ENCODE data around the gene ARFGEF2.
"Not testable (repeated sequence)": the region's sequence is repeated elsewhere in the genome, so short reads cannot be mapped to it uniquely, and the experiment has no call there.

Gene ARFGEF2

DNA sequence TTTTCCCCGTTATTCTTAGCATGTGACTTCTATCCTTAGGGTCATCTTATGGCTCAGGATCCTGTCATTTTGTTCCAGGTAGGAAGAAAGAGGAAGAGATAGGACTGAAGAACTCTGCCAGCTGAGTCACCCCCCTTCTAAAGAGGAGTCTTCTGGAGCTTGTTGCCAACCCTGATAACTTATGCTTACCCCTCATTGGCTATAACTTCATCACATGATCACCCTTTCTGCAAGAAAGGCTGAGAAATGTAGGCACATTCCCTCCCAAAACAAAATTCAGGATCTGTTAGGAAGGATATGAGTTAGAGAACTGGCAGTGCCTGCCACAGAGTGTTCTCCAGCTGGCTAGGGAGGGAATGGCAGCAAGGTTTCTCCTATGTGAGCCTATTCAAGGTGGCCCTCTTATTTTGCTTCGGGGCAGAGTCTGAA is 35.6 kb downstream of the ARFGEF2 start:
- no peak for DNase-seq

DNA sequence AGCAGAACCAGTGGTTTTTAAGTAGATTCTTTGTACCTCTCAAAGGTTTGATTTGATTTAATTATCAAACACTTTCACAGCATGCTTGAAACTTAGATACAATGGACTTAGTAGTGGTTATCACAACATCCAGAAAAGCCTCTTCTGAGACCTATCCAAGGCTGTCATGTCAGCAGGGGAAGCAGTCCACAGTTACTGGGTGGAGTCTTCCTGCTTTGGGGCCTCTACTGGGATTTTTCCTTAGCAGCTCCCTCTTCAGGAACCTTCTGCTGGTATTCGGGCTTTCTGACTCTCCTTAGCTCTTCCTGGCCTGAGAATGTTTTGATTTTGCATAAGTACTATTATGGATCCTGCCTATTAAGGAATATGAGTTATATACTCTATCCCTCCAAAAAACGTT is 36.0 kb downstream of the ARFGEF2 start:
- no peak for DNase-seq

DNA sequence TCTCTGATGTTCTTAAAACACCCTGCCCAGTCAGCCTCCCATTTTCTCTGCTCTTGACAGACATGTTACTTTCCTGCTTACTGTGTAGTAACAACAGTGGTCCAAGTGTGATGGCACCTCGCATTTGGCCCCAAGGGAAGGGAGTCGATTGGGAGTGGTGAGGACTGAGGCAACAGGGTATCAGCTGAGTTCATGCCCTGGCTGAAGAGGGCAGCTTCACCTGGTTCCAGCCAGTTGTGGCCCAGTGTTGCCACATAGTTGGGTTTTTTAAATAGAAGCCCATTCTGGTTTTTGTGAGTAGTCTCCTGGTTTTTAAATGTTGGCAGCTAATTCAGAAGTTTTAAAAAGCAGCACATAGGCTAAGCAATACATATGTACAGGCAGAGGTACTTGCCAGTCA is 37.2 kb downstream of the ARFGEF2 start:
- no peak for DNase-seq

DNA sequence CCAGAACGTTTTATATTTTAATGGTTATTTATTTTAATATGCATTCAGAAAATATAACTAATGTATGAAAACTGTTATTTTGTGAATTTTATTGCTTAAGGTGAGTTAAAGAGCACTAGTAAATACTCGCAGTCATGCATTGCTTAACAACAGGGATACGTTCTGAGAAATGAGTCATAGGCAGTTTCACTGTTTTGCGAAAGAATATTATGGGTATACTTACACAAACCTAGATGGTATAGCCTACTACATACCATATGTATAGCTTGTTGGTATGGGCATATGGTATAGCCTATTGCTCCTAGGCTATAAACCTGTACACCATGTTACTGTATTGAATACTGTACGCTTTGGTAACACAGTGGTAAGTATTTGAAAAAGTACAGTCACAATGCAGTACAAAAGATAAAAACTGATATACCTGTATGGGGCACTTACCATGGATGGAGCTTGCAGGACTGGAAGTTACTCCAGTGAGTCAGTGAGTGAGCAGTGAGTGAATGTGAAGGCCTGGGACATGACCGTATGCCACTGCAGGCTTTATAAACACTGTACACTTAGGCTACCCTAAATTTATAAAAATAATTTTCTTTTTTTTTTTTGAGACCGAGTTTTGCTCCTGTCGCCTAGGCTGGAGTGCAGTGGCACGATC is 38.5 kb downstream of the ARFGEF2 start:
- no peak for DNase-seq

DNA sequence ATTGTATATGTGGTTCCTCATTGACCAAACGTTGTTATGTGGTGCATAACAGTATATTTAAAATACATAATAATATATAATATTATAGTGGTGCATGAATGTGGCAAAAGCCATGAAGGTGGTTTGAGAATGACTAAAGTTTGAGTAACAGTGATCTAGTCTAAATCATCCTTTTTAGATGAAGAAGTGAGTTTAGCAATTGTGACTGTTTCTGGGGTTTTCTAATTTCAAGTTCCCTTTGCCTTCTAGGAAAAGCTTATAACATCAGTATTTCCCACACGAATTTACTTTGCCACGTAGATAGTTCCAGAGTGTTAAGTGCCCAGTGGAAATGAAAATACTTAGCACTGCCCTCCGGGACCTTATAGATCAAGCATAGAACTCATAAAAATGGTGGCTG is 40.9 kb downstream of the ARFGEF2 start:
- no peak for DNase-seq

DNA sequence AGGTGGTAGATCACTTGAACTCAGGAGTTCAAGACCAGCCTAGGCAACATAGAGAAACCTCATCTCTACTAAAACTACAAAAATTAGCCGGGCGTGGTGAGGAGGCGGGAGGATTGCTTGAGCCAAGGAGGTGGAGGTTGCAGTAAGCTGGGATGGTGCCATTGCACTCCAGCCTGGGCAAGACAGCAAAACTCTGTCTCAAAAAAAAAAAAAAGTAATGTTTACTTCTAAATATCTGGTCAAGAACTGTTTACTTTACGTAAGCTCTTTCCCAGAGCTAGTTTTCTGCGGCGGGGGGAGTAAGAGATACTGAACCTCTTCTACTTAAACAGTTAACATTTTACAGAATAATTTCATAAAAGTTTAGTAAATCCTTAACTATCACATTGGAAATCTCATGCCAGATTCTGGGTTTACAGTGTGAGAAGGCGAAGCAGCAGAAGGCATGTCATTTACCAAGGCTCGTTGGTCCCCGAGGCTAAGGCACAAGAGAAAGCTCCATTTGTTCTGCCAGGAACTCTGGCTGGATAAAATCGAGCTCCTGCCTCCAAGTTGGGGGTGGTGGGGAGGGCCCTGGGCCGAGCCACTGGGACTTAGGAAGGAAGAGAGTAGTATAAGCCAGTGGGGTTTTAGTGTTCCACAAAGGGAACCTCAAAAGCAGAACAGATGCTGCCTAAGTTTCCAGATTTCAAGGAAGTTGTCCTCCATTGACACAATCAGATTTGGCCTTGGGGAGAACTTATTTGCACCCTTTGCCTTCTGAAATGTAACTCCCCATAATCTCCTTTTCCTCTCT is 41.7 kb downstream of the ARFGEF2 start:
- no peak for DNase-seq

DNA sequence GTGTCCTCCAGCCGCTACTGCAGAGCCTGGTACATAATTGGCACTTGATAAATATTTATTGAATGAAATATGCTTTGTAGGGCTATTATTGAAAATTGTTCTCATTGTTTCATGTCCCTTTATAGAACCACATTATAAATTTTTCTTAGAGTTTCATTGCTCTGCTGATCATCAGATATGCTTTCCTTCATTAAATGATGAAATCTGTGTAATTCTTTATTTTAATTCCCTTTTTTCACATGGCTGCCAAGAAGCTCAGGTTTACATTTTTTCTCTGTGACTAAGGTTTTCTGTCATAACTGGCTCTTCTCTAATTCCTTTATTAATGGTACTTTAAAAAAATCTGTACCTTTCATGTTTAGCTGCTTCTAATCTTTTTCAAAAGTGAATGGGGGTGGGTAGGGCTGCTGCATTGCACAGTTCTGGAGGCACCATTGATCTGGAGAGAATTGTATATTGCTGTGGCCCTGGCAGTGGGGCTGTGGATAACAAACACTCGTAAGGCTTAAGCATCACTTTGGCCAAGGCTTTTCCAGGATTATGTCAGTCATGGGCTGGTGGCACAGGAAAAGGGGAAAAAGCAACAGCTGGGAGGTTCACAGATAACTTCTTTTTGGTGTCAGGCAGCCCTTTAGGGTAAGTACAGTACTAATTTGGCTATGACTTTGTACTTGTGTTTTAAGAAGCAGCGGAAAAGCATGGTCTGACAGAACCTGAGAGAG is 43.8 kb downstream of the ARFGEF2 start:
- DNase-seq, result no peak

DNA sequence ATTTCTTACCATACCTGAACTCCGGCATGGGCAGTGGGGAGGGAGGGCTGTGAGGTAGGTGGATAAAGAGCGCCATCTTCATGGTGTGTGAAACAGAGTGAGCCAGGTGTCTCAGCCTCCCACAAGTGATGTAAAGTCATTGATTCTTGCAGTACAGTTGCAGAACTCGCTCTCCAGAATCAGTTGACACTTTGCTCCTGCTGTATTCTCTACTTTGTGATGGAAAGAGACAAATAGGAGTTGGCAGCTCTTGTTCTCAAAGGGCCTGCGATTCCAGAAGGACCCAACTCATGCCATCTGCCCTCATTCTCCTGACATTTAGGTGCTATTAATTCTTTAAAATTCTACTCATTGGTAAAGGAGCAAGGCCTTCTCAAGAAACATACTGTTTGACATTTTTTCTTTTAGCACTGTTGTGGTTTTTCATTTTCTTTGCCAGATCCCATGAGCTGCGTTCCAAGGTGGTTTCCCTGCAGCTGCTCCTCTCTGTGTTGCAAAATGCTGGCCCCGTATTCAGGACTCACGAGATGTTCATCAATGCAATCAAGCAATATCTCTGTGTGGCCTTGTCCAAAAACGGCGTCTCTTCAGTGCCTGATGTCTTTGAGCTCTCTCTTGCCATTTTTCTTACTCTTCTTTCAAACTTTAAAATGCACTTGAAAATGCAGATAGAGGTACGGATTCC is 49.3 kb downstream of the ARFGEF2 start:
- no peak for DNase-seq

DNA sequence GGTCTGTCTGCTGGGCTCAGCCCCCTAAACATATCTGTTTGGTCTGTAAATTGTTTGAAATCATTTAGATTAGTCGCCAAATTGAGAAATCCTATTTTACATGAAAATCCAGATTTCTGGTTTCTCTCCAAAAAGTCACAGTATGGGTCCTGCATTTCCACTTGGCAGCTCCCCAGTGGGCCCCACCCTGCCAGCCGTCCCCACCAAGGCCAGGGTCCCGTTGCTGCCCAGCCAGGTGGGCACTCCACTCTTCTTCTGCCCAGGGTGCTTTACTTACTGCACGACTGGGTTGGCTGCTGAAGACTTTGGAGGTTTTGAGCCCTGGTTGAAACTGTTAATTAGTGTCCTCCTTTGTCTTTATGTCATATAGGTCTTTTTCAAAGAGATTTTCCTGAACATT is 50.4 kb downstream of the ARFGEF2 start:
- DNase-seq, result no peak

DNA sequence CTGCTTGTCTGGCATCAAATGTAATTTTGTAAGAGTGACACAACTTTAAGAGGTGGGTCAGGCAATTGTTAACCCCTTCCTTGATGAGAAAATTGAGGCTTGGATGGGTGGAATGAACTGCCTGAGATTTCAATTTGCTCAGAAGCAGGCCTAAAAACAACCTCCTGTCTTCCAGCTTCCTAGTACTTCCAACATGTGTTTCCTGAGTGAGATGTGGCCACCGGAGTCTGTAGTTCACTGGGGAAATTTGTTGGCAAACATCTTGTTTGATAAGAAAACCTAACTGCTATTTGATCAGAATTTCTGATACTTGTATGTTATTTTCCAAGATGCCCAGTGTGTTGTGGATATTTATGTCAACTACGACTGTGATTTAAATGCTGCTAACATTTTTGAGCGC is 51.3 kb downstream of the ARFGEF2 start:
- DNase-seq, result no peak

DNA sequence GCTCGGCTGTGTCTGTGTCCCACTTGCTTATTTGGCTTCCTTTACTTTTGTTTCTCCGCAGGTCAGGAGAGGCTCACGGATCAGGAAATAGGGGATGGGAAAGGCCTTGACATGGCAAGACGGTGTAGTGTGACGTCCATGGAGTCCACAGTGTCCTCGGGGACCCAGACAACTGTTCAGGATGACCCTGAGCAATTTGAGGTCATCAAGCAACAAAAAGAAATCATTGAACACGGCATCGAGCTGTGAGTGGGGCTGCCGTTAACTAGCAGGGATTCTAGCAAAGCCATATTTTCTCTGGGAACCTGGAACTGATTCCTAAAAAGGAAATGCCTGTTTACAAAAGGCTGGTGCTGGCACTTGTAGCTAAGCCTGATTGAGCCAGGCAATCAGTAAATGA is 54.4 kb downstream of the ARFGEF2 start:
- no peak for DNase-seq

DNA sequence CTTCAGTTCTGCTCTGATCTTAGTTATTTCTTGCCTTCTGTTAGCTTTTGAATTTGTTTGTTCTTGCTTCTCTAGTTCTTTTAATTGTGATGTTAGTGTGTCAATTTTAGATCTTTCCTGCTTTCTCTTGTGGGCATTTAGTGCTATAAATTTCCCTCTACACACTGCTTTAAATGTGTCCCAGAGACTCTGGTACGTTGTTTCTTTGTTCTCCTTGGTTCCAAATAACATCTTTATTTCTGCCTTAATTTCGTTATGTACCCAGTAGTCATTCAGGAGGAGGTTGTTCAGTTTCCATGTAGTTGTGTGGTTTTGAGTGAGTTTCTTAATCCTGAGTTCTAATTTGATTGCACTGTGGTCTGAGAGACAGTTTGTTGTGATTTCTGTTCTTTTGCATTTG is 58.5 kb downstream of the ARFGEF2 start:
- not testable (repeated sequence) for DNase-seq

DNA sequence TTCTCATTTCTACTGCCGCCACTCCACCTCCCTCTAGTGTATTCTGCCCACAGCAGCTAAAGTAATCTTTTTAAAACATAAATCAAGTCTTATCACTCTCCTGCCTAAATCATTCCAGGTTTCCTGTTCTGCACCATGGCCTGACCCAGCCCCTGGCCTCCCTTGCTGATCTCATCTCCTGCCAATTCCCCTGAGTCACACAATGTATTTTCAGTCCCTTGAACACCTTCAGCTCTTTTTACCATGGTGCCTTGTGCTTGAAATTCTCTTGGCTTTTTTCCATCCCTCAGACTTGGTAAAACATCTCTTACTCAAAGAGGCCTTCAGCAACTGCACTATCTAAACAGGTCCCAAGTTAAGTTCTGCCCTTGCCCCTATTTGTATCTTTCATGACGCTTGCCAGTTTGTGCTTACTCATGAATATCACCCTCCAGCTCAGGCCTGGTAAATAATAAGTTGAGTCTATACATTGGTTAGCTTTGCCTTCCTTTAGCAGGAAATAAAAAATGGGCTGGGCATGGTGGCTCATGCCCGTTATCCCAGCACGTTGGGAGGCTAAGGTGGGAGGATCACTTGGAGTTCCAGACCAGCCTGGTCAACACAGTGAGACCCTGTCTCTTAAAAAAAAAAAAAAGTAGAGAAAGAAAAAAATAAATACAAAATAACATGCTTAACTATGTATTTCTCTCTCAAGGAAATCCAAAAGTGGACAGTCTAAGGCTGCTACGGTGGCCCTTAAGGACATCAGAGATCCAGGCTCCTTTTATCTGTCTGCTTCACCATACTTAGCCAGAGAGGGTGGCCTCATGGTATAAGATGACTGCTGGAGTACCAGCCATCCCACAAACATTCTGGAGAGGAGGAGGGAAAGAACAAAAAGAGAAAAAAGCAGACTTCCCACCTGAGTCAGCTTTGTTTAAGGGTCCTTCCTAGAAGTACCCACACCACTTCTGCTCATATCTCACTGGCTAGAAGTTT is 62.2 kb downstream of the ARFGEF2 start:
- DNase-seq, result no peak

DNA sequence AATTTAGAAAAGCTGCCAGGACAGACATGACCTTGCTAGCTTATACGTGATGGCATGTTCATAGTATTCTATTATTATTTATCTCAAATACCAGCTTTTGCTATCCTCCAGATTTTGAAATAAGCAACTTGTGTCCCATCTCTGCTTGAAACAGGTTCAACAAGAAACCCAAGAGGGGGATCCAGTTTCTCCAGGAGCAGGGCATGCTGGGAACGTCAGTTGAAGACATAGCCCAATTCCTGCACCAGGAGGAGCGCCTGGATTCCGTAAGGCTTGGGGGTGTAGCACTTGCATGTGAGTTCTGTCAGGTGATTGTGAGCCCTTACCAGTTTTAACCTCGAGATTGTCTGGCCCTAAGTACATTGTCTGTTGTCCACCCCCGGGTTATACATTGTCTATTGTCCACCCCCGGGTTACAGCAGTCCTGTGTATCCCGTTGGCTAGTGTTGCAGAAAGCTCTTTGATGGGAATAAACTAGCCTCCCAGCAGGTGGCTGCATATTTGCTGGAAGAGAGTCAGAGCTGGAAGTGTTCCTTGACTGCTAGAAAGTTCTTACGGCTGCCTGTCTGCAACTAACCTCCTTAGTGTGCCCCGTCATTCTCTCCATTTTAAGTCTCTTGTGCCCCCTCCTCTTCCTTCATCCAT is 63.2 kb downstream of the ARFGEF2 start:
- DNase-seq, result no peak

DNA sequence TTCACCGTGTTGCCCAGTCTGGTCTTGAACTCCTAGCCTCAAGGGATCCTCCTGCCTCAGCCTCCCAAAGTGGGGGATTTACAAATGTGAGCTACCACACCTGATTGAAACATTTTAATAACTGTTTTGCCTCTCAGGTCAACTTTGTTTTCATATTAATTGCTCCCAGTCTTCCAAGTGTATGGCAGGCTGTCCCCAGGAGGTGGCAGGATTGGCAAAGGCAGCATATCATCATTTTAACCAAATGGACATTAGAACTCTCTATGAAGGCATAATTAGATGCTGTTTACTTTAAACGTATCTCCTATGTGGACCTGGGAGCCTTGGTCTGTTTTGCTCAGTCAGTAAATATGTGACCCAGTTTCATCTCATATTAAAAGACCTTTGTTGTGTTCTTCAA is 65.4 kb downstream of the ARFGEF2 start:
- no peak for DNase-seq

DNA sequence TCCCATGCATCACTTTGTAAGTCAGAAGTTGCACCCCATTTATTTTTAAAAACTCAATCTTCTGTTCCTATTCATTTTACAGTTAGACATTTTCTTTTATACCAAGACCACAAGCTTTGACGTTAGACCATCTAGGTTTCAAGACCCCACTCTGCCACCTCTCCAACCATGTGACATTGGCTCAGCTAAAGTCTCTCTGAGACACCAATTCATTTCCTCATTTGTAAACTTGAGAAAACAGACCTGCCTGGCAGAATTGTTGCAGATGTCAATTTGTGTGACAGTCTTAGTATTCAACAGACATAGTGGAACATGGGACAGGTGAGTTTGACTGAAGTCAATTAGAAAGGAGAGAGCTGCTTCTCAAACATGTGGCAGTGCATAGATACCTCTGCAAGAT is 69.0 kb downstream of the ARFGEF2 start:
- DNase-seq, result no peak

DNA sequence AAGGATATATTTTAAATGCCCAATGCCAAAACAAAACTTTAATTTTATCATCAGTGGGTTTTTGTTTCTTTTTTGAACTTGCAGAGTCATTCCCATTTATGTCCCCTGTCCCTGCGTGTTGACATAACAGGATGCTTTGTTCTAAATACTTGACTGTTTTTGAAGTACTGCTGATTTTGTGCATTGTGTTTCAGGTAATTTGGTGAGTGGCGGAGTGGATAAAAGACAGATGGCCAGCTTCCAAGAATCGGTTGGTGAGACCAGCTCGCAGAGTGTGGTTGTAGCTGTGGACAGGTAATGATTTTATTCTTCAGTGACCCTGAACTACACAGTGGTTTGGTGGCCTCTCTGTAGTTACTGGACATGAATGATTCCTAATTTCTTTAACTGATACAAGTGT is 74.1 kb downstream of the ARFGEF2 start:
- DNase-seq, result no peak

DNA sequence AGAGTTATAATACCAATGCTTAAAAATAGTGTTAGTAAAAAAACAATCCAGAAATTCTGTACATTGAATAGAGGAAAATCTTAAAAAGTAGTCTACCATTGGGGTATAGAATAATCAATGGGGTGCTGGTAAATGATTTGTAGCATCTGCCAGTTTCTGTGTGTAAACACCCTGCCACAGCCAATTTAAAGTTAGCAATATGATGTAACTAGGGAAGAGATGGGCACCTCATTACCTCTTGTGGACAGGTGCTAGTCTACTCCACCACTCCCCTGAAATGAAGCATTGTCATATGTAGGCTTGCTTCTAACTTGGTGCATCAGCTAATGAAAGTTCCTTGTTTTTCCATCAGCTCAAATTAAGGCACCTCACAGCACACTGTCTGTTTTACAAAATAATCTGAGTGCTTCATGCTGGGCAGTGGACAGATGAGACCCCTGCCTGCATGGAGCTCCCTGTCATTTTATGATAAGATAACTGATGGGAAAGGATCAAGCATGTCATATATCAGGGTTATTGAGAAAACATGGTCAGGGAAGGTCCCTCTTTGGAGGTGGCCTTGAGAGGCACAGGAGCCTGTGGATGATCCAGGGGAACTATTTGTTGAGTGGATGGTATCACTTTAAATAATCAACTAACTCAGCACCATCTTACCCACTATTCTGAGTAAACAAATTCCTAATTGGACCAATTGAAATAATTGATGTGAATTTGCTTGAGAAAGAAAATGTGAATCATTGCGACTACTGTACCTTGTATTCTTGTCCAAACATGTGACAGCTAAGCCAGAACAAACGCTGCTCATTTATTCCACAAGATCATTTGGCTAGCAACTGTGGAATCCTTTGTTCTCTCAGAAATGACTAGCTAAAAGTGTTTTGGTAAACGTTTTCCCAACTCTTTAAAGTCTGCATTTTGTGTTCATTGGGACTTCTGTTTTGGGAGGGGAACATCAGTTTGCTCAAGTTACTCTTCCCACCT is 78.7 kb downstream of the ARFGEF2 start:
- no peak for DNase-seq

DNA sequence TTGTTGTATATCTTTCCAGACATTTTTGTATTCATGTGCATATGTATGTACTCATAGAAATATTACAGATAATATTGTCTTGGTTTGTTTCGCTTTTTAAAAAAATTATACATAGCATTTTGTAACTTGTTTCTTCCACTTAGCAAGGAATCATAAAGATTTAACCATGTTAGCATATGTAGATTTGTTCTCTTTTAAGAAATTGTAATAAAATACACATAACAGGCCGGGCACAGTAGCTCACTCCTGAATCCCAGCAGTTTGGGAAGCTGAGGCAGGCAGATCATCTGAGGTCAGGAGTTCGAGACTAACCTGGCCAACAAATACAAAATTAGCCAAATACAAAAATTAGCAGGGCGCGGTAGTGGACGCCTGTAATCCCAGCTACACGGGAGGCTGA is 80.2 kb downstream of the ARFGEF2 start:
- no peak for DNase-seq

DNA sequence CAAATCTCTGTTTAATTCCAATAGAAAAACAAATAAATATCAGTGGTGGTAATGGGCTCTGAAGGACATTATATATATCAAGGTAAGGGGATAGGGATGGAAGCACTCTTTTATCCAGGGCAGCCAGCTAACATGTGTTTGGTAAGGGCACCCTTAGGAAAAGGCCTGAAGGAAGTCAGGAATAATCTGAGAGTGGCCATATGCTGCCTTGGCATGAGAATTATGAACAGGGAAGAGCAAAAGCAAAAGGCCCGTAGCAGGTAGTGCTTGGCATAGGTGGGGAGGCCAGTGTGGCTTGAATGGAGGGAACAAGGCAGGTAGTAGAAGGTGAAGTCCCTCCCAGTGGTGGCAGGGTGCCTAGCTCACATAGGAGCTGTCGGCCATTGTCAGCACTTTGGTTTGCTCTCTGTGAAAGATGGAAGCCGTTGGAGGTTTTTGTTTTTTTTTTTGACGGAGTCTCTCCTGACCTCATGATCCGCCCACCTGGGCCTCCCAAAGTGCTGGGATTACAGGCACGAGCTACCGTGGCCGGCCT is 85.0 kb downstream of the ARFGEF2 start:
- no peak for DNase-seq
